ENCODE measurements around the gene GALT. TPM values are rescaled to one million over a fixed set of nuclear protein-coding genes. Genes with fewer than 3 reads are reported as not detected.

Gene GALT
- 96.6 and 111 TPM in 2 replicates for total RNA-seq
- 52.4 TPM for total RNA-seq (2013)
- 163 and 167 TPM in 2 replicates for polyA plus RNA-seq
- polyA minus RNA-seq, result 39.3 and 73.4 TPM in 2 replicates

- H3K9me3 ChIP-seq (ENCODE audit: control extremely low read depth in 1 of 3, control insufficient read depth in 2 of 3, insufficient read depth in 1 of 3, low read length in 2 of 3), result no peaks in the 10 kb centered on the region
- H3K9me3 Mint-ChIP-seq (ENCODE audit: insufficient read depth), result no peaks in the 10 kb centered on the region
- no peak for TF ChIP-seq EZH2 (IDR thresholded peaks at IDR 0.05; ENCODE audit: borderline replicate concordance, insufficient read depth, low read depth, low read length, poor library complexity, severe bottlenecking)
- peak; percentile 62 for TF ChIP-seq CTCF (IDR thresholded peaks at IDR 0.05)
- peak within 1 kb of the TSS; percentile 94 for H3K27ac Mint-ChIP-seq
- H3K4me1 ChIP-seq (ENCODE audit: control insufficient read depth in 2 of 2, insufficient read depth in 2 of 2, low read length in 2 of 2), result peaks cover 16 to 17% of the 10 kb centered on the region in 2 donors
- no peaks in the 10 kb centered on the region for H3K27me3 ChIP-seq (replicated peaks in 1 of 4; ENCODE audit: control extremely low read depth in 1 of 4, control insufficient read depth in 3 of 4, insufficient read depth in 4 of 4, low read length in 3 of 4)
- H3K27ac ChIP-seq (ENCODE audit: low read length in 2 of 2), result peak within 1 kb of the TSS; percentile 47 to 64
- ChIA-PET POLR2A (interaction anchor here (1.2 to 2.8 kb wide), 6 partner anchors 9 to 34 kb away, joined by 3 to 31 read pairs (median 4); partner anchors contain the start of genes DCTN3, RPP25L and SIGMAR1), CTCF (interaction anchor here (0.9 to 3.3 kb wide), 11 partner anchors 9 to 243 kb away, joined by 3 to 36 read pairs (median 10); partner anchors contain the start of genes CCL27, DCTN3 and SIGMAR1)
- 4% methylated on average over 42 of the region's 43 CpGs for whole genome bisulfite sequencing (ENCODE audit: insufficient coverage)
- peak within 1 kb of the TSS; percentile 85 for H3K9ac ChIP-seq (ENCODE audit: low read length)
- DNase-seq (peak; percentile 95), ATAC-seq (ENCODE audit: low read depth) (peak; percentile 97)
- H3K4me1 Mint-ChIP-seq, result peaks cover 28% of the 10 kb centered on the region
- H3K79me2 ChIP-seq (ENCODE audit: control insufficient read depth, insufficient read depth, low read length), result peaks cover 19% of the 10 kb centered on the region
- intact Hi-C loops (cut with micrococcal nuclease), result loop anchor here (1.0 kb wide), 3 partner anchors 9 to 56 kb away; partner anchors contain the start of gene SIGMAR1
- H4K20me1 ChIP-seq (ENCODE audit: control insufficient read depth, insufficient read depth, low read length, poor library complexity, severe bottlenecking), result peaks cover 14% of the 10 kb centered on the region
- H2AFZ ChIP-seq (ENCODE audit: insufficient read depth, low read depth, low read length, poor library complexity, severe bottlenecking), result peak within 1 kb of the TSS; percentile 90
- peak within 1 kb of the TSS; percentile 79 to 98 (median 87) for H3K4me3 ChIP-seq (ENCODE audit: control extremely low read depth in 1 of 5, extremely low read depth in 1 of 5, insufficient read depth in 1 of 5, low read depth in 2 of 5, low read length in 4 of 5)
- peak within 1 kb of the TSS; percentile 80 for H3K4me2 ChIP-seq (replicated peaks; ENCODE audit: low read depth, low read length, poor library complexity, severe bottlenecking)
- H3K4me3 Mint-ChIP-seq, result peak within 1 kb of the TSS; percentile 97
- peaks cover 0 to 18% of the 10 kb centered on the region in 2 experiments for H3K36me3 ChIP-seq (replicated peaks in 1 of 2; ENCODE audit: control extremely low read depth in 1 of 2, control insufficient read depth in 1 of 2, extremely low read depth in 1 of 2, insufficient read depth in 2 of 2, low read length in 1 of 2)
- no peaks in the 10 kb centered on the region for H3K27me3 Mint-ChIP-seq
Observed at GRCh38 chr9:34646211-34647083, at the start of gene GALT. Gene GALT (plus strand): TSS chr9:34646675. CDS start chr9:34646705, 30 bp downstream.
